ENCODE results near the gene CNTLN.

DNA sequence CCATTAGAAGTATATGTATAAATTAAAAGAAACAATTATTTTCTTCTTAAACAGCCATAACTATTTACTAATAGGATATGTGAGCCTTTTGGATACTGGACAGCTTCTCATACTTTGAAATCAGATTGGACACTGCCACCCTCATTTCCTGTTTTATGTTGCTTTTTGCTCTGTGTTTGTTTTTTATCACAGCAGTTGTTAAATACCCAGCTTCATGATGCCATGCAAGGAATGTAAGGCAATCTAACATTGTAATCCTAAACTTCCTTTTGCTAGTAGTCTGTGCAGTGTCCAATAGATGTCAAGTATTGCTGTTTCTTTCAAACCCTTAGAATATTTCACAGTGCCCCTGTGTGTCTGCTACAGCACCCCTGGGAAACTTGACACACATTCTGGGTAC lies 56.2 kb downstream of the CNTLN start:
- TF ChIP-seq, protein P1, sequence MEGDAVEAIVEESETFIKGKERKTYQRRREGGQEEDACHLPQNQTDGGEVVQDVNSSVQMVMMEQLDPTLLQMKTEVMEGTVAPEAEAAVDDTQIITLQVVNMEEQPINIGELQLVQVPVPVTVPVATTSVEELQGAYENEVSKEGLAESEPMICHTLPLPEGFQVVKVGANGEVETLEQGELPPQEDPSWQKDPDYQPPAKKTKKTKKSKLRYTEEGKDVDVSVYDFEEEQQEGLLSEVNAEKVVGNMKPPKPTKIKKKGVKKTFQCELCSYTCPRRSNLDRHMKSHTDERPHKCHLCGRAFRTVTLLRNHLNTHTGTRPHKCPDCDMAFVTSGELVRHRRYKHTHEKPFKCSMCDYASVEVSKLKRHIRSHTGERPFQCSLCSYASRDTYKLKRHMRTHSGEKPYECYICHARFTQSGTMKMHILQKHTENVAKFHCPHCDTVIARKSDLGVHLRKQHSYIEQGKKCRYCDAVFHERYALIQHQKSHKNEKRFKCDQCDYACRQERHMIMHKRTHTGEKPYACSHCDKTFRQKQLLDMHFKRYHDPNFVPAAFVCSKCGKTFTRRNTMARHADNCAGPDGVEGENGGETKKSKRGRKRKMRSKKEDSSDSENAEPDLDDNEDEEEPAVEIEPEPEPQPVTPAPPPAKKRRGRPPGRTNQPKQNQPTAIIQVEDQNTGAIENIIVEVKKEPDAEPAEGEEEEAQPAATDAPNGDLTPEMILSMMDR (conservative IDR thresholded peaks at IDR 0.05 in 1 of 2, IDR thresholded peaks at IDR 0.05 in 1 of 2; ENCODE audit: low read depth in 1 of 2, low read length in 2 of 2), result no peak
- no peak for TF ChIP-seq EZH2 (IDR thresholded peaks at IDR 0.05; ENCODE audit: low read length, missing control alignments)
